H1 (cell line): ENCODE measurements around the gene NR4A3. TPM values are rescaled to one million over a fixed set of nuclear protein-coding genes. Genes with fewer than 3 reads are reported as not detected.
"Not testable (repeated sequence)": the region's sequence is repeated elsewhere in the genome, so short reads cannot be mapped to it uniquely, and the experiment has no call there.

Experiments
- CTCF ChIA-PET: fragments of 300-600 bp; sonication (Branson Sonifier 250); formaldehyde crosslinking; loops from one replicate; lab custom pipeline; 2021; ENCODE audit not compliant: partially characterized antibody; lab: Charles Lee
- POLR2A ChIA-PET: fragments of 300-600 bp; sonication (Branson Sonifier 250); formaldehyde crosslinking; loops from one replicate; lab custom pipeline; 2021; ENCODE audit warnings: inconsistent platforms; ENCODE audit not compliant: partially characterized antibody; lab: Charles Lee
- DNase-seq, 2 experiments: peaks; one replicate each; pipeline versions ENCODE4 v3.0.0 to v3.0.0-alpha.2; 2010 to 2022; ENCODE audit warnings: low spot score in 2 of 2, low read depth in 1 of 2, mixed read lengths in 1 of 2
- FAIRE-seq: peaks from 2 replicates; lab custom pipeline; 2011; peaks lifted over from hg19 to GRCh38; lab: Jason Lieb, UNC
- H2AFZ ChIP-seq: 2 replicates; pipeline ENCODE4 v1.8.1; 2012; ENCODE audit warnings: low read length, inconsistent platforms
- H2AK5ac ChIP-seq: 2 replicates; pipeline ENCODE4 v1.6.1; 2013; ENCODE audit warnings: low read depth, low read length
- H2BK120ac ChIP-seq: replicated peaks from 2 replicates; pipeline ENCODE3; 2013; ENCODE audit warnings: low read depth, low read length, inconsistent platforms
- H2BK12ac ChIP-seq: 2 replicates; pipeline ENCODE4 v1.6.1; 2013; ENCODE audit warnings: low read depth, low read length
- H2BK15ac ChIP-seq: 2 replicates; pipeline ENCODE4 v1.6.1; 2013; ENCODE audit warnings: low read length
- H2BK20ac ChIP-seq: 2 replicates; pipeline ENCODE4 v1.6.1; 2013; ENCODE audit warnings: low read length
- H2BK5ac ChIP-seq: 2 replicates; pipeline ENCODE4 v1.6.1; 2013; ENCODE audit warnings: low read depth, low read length
- H3K14ac ChIP-seq: 2 replicates; pipeline ENCODE4 v1.6.1; 2013; ENCODE audit warnings: inconsistent platforms; ENCODE audit not compliant: insufficient read length
- H3K18ac ChIP-seq: 2 replicates; pipeline ENCODE4 v1.6.1; 2013; ENCODE audit warnings: low read length; ENCODE audit errors: extremely low read depth
- H3K23ac ChIP-seq: 2 replicates; pipeline ENCODE4 v1.6.1; 2013; ENCODE audit warnings: inconsistent platforms; ENCODE audit not compliant: insufficient read length
- H3K23me2 ChIP-seq: 2 replicates; pipeline ENCODE4 v1.6.1; 2013; ENCODE audit warnings: low read depth, low read length
- H3K27ac ChIP-seq: 2 replicates; pipeline ENCODE4 v1.6.1; 2011; ENCODE audit warnings: low read depth, low read length, inconsistent platforms
- H3K27me3 ChIP-seq, 4 experiments: replicated peaks in 1 of 4; 1 replicate in 1 of 4; 2 replicates in 3 of 4; pipeline versions ENCODE4 v1.6.1 to v1.8.1; 2011 to 2013; ENCODE audit warnings: low read length in 3 of 4, mild to moderate bottlenecking in 3 of 4, inconsistent platforms in 2 of 4, mixed read lengths in 2 of 4, moderate library complexity in 1 of 4; ENCODE audit not compliant: control insufficient read depth in 3 of 4, insufficient read depth in 3 of 4; ENCODE audit errors: extremely low read depth in 1 of 4
- H3K36me3 ChIP-seq, 4 experiments: 2 replicates each; pipeline versions ENCODE4 v1.6.1 to v1.8.1; 2011 to 2013; ENCODE audit warnings: mild to moderate bottlenecking in 4 of 4, low read length in 3 of 4, moderate library complexity in 2 of 4, control low read depth in 1 of 4, inconsistent platforms in 1 of 4; ENCODE audit not compliant: insufficient read depth in 4 of 4, control insufficient read depth in 2 of 4
- H3K4ac ChIP-seq: replicated peaks from 2 replicates; pipeline ENCODE3; 2013; ENCODE audit warnings: low read length, low read depth, mixed read lengths, inconsistent platforms; ENCODE audit not compliant: insufficient read length
- H3K4me1 ChIP-seq, 4 experiments: replicated peaks in 1 of 4; 1 replicate in 1 of 4; 2 replicates in 3 of 4; pipeline versions ENCODE4 v1.6.1 to v1.8.1; 2011 to 2013; ENCODE audit warnings: low read length in 3 of 4, inconsistent platforms in 2 of 4, mixed read lengths in 1 of 4; ENCODE audit not compliant: insufficient read depth in 4 of 4, control insufficient read depth in 3 of 4
- H3K4me2 ChIP-seq, 2 experiments: 2 replicates each; pipeline versions ENCODE4 v1.6.1 to v1.8.1; 2011 to 2013; ENCODE audit warnings: low read depth in 2 of 2, low read length in 2 of 2, control low read depth in 1 of 2, inconsistent platforms in 1 of 2, mild to moderate bottlenecking in 1 of 2; ENCODE audit not compliant: insufficient read depth in 1 of 2
- H3K4me3 ChIP-seq, 4 experiments: fragments of 200-600, 300-600 bp in 1 of 4; sonication (generic), shearing (Covaris generic), sonication (Bioruptor Twin) in 1 of 4; 2 replicates each; pipeline versions ENCODE4 v1.5.1 to v1.8.1; 2011 to 2016; ENCODE audit warnings: low read length in 4 of 4, low read depth in 3 of 4, control low read depth in 2 of 4, inconsistent platforms in 2 of 4, mild to moderate bottlenecking in 2 of 4, mixed read lengths in 1 of 4, moderate library complexity in 1 of 4; ENCODE audit not compliant: insufficient read depth in 2 of 4; ENCODE audit errors: extremely low read depth in 1 of 4
- H3K56ac ChIP-seq: replicated peaks from 2 replicates; pipeline ENCODE3; 2013; ENCODE audit warnings: low read depth, mild to moderate bottlenecking, mixed read lengths, low read length, inconsistent platforms; ENCODE audit not compliant: insufficient read length
- H3K79me1 ChIP-seq: 2 replicates; pipeline ENCODE4 v1.6.1; 2013; ENCODE audit warnings: low read depth, low read length, control low read depth
- H3K79me2 ChIP-seq, 2 experiments: 2 replicates each; pipeline versions ENCODE4 v1.6.1 to v1.8.1; 2012 to 2013; ENCODE audit warnings: low read length in 2 of 2, mild to moderate bottlenecking in 2 of 2, inconsistent platforms in 1 of 2; ENCODE audit not compliant: insufficient read depth in 2 of 2, control insufficient read depth in 1 of 2
- H3K9ac ChIP-seq, 4 experiments: replicated peaks in 1 of 4; 1 replicate in 1 of 4; 2 replicates in 3 of 4; pipeline versions ENCODE4 v1.6.1 to v1.8.1; 2011 to 2013; ENCODE audit warnings: low read depth in 3 of 4, low read length in 3 of 4, control low read depth in 2 of 4, mild to moderate bottlenecking in 2 of 4, moderate library complexity in 2 of 4, inconsistent platforms in 1 of 4; ENCODE audit errors: extremely low read depth in 1 of 4
- H3K9me3 ChIP-seq, 2 experiments: 2 replicates each; pipeline versions ENCODE4 v1.6.1 to v1.8.1; 2012 to 2013; ENCODE audit warnings: mild to moderate bottlenecking in 2 of 2, moderate library complexity in 2 of 2, control low read depth in 1 of 2, inconsistent platforms in 1 of 2, low read depth in 1 of 2, low read length in 1 of 2, mixed read lengths in 1 of 2; ENCODE audit not compliant: insufficient read depth in 2 of 2
- H4K20me1 ChIP-seq, 2 experiments: replicated peaks in 1 of 2; 2 replicates each; pipeline versions ENCODE3 to v1.8.1; 2011 to 2013; ENCODE audit warnings: inconsistent platforms in 2 of 2, low read length in 2 of 2, mild to moderate bottlenecking in 1 of 2; ENCODE audit not compliant: insufficient read depth in 2 of 2, control insufficient read depth in 1 of 2
- H4K5ac ChIP-seq: 2 replicates; pipeline ENCODE4 v1.6.1; 2013; ENCODE audit warnings: low read length, low read depth, mixed read lengths, inconsistent platforms; ENCODE audit not compliant: insufficient read length
- H4K8ac ChIP-seq: 2 replicates; pipeline ENCODE4 v1.8.0; 2013; ENCODE audit warnings: mild to moderate bottlenecking, moderate library complexity, low read length, inconsistent platforms; ENCODE audit not compliant: insufficient read depth; ENCODE audit errors: extremely low read depth
- H4K91ac ChIP-seq: replicated peaks from 2 replicates; pipeline ENCODE3; 2013; ENCODE audit warnings: low read length, mixed read lengths, inconsistent platforms; ENCODE audit not compliant: insufficient read length
- WGBS, 2 experiments: shearing (Covaris generic) in 1 of 2; methylation state at CpG; one replicate each; pipeline versions ENCODE4 v1.1.6 to v1.1.7; 2013 to 2015; ENCODE audit warnings: low lambda C conversion rate in 2 of 2, mixed read lengths in 2 of 2, inconsistent platforms in 1 of 2, low coverage in 1 of 2, missing lambda C conversion rate in 1 of 2; ENCODE audit not compliant: insufficient replicate concordance in 2 of 2, insufficient coverage in 1 of 2, insufficient read length in 1 of 2; ENCODE audit errors: extremely low coverage in 1 of 2, missing lambda C conversion rate in 1 of 2; 5-methylcytosine and 5-hydroxymethylcytosine counted together
- polyA plus RNA-seq, 7 experiments: library from polyadenylated mRNA; depleted of rRNA in 3 of 7; stranded (reverse) in 5 of 7; unstranded in 2 of 7; fragments of >200 nt in 5 of 7; fragments of 200-250 nt in 2 of 7; gene quantifications; 1 replicate in 5 of 7; 2 replicates in 1 of 7; 4 replicates in 1 of 7; pipeline versions ENCODE4 v1.2.1 to v1.2.3, GENCODE V29; 2011 to 2013; ENCODE audit warnings: missing spikeins in 2 of 7, mixed read lengths in 2 of 7
- total RNA-seq: library from RNA; stranded (reverse); fragmentation: NEBNext Ultra II Directional; extraction: Animal tissue kit (Norgen Biotek cat#: 25700); gene quantifications from 2 replicates; pipeline ENCODE4 v1.2.1, GENCODE V29; 2021

Gene NR4A3
- total and polyA plus RNA-seq, 2 of the 8 experiments (the other 6 are each of a cell fraction or from before 2014, with no cell fraction given): 0.05 to 0.30 TPM

DNA sequence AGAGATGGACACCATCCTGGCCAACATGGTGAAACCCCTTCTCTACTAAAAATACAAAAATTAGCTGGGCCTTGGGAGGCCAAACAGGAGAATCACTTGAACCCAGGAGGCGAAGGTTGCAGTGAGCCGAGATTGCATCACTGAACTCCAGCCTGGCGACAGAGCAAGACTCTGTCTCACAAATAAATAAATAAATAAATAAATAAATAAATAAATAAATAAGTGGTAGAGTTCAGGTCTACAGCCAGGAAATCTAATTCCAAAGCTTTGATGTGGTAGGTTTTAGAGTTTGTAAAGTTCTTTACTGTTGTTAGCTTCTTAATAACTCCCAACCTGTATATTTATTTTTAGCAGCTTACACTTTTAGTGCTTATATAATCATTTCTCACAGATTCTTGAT is 35.9 kb downstream of the NR4A3 start:
- 85% methylated on average over 3 of the region's 3 CpGs; no CpG with 5 or more reads in 1 of the 2 experiments for WGBS, 2 experiments
- not testable (repeated sequence) for H3K9ac ChIP-seq, H3K4me3 ChIP-seq, H2BK12ac ChIP-seq, H2AFZ ChIP-seq, H3K9me3 ChIP-seq, DNase-seq, H3K23me2 ChIP-seq, H2BK5ac ChIP-seq, H3K14ac ChIP-seq, H3K27me3 ChIP-seq, H3K18ac ChIP-seq, H3K27ac ChIP-seq, H3K56ac ChIP-seq, H3K4ac ChIP-seq, H4K20me1 ChIP-seq, FAIRE-seq, H2BK15ac ChIP-seq, H4K8ac ChIP-seq, H3K4me1 ChIP-seq, H3K79me2 ChIP-seq, H2AK5ac ChIP-seq, H4K91ac ChIP-seq, H2BK120ac ChIP-seq, H3K23ac ChIP-seq, H2BK20ac ChIP-seq, H3K36me3 ChIP-seq, H4K5ac ChIP-seq, H3K79me1 ChIP-seq, H3K4me2 ChIP-seq
- POLR2A ChIA-PET: interaction anchor here (0.8 kb wide), 1 partner anchor 25 kb away, joined by 3 read pairs; no protein-coding TSS in a partner anchor
- CTCF ChIA-PET: interaction anchor here (0.6 to 4.3 kb wide), 7 partner anchors 13 to 233 kb away, joined by 3 to 51 read pairs (median 6); partner anchors contain the start of gene NR4A3
